GM18498 (cell line): Measurements from ENCODE around the gene FBXO28.

Source experiments
- ATAC-seq: cut with Tn5 transposase; IDR thresholded peaks from one replicate; pipeline ENCODE4 v1.9.1; 2021; ENCODE audit warnings: mild to moderate bottlenecking, moderate library complexity; ENCODE audit not compliant: unreplicated experiment

FBXO28 gene

GRCh38 chr1:224141693-224142092 lies 27.8 kb downstream of the FBXO28 start:
- ATAC-seq: no peak

GRCh38 chr1:224149709-224150108 lies 35.8 kb downstream of the FBXO28 start:
- ATAC-seq: no peak

- ATAC-seq: no peak
Observed at GRCh38 chr1:224151117-224151516, 37.2 kb downstream of the FBXO28 start.

GRCh38 chr1:224157316-224157715 lies 43.4 kb downstream of the FBXO28 start:
- ATAC-seq: no peak

- ATAC-seq: no peak
Observed at GRCh38 chr1:224159541-224159940, 45.6 kb downstream of the FBXO28 start.

GRCh38 chr1:224160171-224160682 lies 46.3 kb downstream of the FBXO28 start:
- no peak for ATAC-seq

GRCh38 chr1:224162768-224163167 lies 48.9 kb downstream of the FBXO28 start:
- ATAC-seq: no peak

- no peak for ATAC-seq
Observed at GRCh38 chr1:224163311-224163710, 49.4 kb downstream of the FBXO28 start.

- ATAC-seq: peak; percentile 87
Observed at GRCh38 chr1:224168859-224169380, 55.0 kb downstream of the FBXO28 start.

- ATAC-seq: no peak
Observed at GRCh38 chr1:224169718-224170270, 55.9 kb downstream of the FBXO28 start.

- ATAC-seq: no peak
Observed at GRCh38 chr1:224170343-224170742, 56.4 kb downstream of the FBXO28 start.

- no peak for ATAC-seq
Observed at GRCh38 chr1:224170748-224171478, 57.0 kb downstream of the FBXO28 start.

- ATAC-seq: no peak
Observed at GRCh38 chr1:224172229-224172628, 58.3 kb downstream of the FBXO28 start.

GRCh38 chr1:224173523-224173922 lies 59.6 kb downstream of the FBXO28 start:
- ATAC-seq: no peak

- ATAC-seq: no peak
Observed at GRCh38 chr1:224175617-224176016, 61.7 kb downstream of the FBXO28 start.

GRCh38 chr1:224177356-224177999 lies 63.6 kb downstream of the FBXO28 start:
- no peak for ATAC-seq

- ATAC-seq: no peak
Observed at GRCh38 chr1:224178894-224179293, 65.0 kb downstream of the FBXO28 start.

GRCh38 chr1:224180783-224181452 lies 67.0 kb downstream of the FBXO28 start:
- ATAC-seq: no peak

GRCh38 chr1:224181453-224181810 lies 67.5 kb downstream of the FBXO28 start:
- no peak for ATAC-seq

GRCh38 chr1:224182057-224182865 lies 68.3 kb downstream of the FBXO28 start:
- peak; percentile 36 for ATAC-seq
